ENCODE data around the gene CYP1B1.

DNA sequence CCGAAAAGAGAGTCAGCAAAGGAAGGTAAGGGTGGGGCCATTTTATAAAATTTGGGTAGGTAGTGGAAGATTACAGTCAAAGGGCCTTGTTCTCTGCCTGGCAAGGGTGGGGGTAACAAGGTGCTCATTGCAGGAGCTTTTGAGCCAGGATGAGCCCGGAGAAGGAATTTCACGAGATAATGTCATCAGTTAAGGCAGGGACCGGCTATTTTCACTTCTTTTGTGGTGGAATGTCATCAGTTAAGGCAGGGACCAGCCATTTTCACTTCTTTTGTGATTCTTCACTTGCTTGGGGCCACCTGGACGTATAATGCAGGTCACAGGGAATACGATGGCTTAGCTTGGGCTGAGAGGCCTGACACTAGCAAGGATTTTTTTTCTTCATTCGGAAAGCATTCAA, 58.1 kb downstream of the CYP1B1 start:
- TF ChIP-seq, protein P1, sequence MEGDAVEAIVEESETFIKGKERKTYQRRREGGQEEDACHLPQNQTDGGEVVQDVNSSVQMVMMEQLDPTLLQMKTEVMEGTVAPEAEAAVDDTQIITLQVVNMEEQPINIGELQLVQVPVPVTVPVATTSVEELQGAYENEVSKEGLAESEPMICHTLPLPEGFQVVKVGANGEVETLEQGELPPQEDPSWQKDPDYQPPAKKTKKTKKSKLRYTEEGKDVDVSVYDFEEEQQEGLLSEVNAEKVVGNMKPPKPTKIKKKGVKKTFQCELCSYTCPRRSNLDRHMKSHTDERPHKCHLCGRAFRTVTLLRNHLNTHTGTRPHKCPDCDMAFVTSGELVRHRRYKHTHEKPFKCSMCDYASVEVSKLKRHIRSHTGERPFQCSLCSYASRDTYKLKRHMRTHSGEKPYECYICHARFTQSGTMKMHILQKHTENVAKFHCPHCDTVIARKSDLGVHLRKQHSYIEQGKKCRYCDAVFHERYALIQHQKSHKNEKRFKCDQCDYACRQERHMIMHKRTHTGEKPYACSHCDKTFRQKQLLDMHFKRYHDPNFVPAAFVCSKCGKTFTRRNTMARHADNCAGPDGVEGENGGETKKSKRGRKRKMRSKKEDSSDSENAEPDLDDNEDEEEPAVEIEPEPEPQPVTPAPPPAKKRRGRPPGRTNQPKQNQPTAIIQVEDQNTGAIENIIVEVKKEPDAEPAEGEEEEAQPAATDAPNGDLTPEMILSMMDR (optimal IDR thresholded peaks at IDR 0.05 in 1 of 3, IDR thresholded peaks at IDR 0.05 in 1 of 3, conservative IDR thresholded peaks at IDR 0.05 in 1 of 3; ENCODE audit: extremely low read depth in 1 of 3, insufficient read depth in 2 of 3, low read length in 3 of 3): no peak
- no peak for TF ChIP-seq EZH2 (IDR thresholded peaks at IDR 0.05; ENCODE audit: low read length)
